Neural cell (in vitro differentiated cells): ENCODE results near the gene APOF. TPM values are rescaled to one million over a fixed set of nuclear protein-coding genes. Genes with fewer than 3 reads are reported as not detected.

Experiments
- H2AFZ ChIP-seq: fragments of 200-600, 300-800 bp; sonication (generic), shearing (Covaris generic); 2 replicates; pipeline ENCODE4 v1.6.0; 2014; ENCODE audit warnings: low read depth, mild to moderate bottlenecking, antibody characterized with exemption, low read length, moderate library complexity
- H3F3A ChIP-seq: fragments of 200-600 bp; shearing (Covaris generic); 2 replicates; pipeline ENCODE4 v1.6.1; 2016; ENCODE audit warnings: mild to moderate bottlenecking, moderate library complexity, mixed read lengths, antibody characterized with exemption, low read length; ENCODE audit not compliant: insufficient read depth, poor library complexity, severe bottlenecking
- H3K27ac ChIP-seq: fragments of 200-600, 300-800 bp; sonication (generic), shearing (Covaris generic); 2 replicates; pipeline ENCODE4 v1.5.1; 2014; ENCODE audit warnings: mild to moderate bottlenecking, low read length, moderate library complexity
- H3K27me3 ChIP-seq: fragments of 300-800, 200-600 bp; sonication (generic), shearing (Covaris generic); 2 replicates; pipeline ENCODE4 v1.6.0; 2014; ENCODE audit warnings: mild to moderate bottlenecking, low read depth, low read length, moderate library complexity; ENCODE audit not compliant: insufficient read depth
- H3K36me3 ChIP-seq: fragments of 300-800, 200-600 bp; sonication (generic), shearing (Covaris generic); 2 replicates; pipeline ENCODE4 v1.5.1; 2014; ENCODE audit warnings: mild to moderate bottlenecking, antibody characterized with exemption, low read length, moderate library complexity; ENCODE audit not compliant: insufficient read depth
- H3K4me2 ChIP-seq: fragments of 300-800, 200-600 bp; sonication (generic), shearing (Covaris generic); 2 replicates; pipeline ENCODE4 v1.6.0; 2014; ENCODE audit warnings: mild to moderate bottlenecking, low read length
- H3K4me3 ChIP-seq: fragments of 300-800, 200-600 bp; sonication (generic), shearing (Covaris generic); 2 replicates; pipeline ENCODE4 v1.5.1; 2014; ENCODE audit warnings: mild to moderate bottlenecking, low read length, moderate library complexity
- H3K79me2 ChIP-seq: fragments of 200-600 bp; shearing (Covaris generic); replicated peaks from 2 replicates; pipeline ENCODE4 v1.6.0; 2014; ENCODE audit warnings: mild to moderate bottlenecking, low read length, moderate library complexity; ENCODE audit not compliant: insufficient read depth
- H3K9ac ChIP-seq: fragments of 300-800, 200-600 bp; sonication (generic), shearing (Covaris generic); 2 replicates; pipeline ENCODE4 v1.6.1; 2016; ENCODE audit warnings: mild to moderate bottlenecking, low read length, mixed read lengths
- H3K9me2 ChIP-seq: fragments of 200-600 bp; shearing (Covaris generic); 2 replicates; pipeline ENCODE4 v1.6.1; 2016; ENCODE audit warnings: mild to moderate bottlenecking, low read length, mixed read lengths; ENCODE audit not compliant: insufficient read depth
- H3K9me3 ChIP-seq: fragments of 200-600, 300-800 bp; sonication (generic), shearing (Covaris generic); 2 replicates; pipeline ENCODE4 v1.6.1; 2016; ENCODE audit warnings: mild to moderate bottlenecking, mixed run types, low read length, moderate library complexity, mixed read lengths
- H4K20me1 ChIP-seq: fragments of 200-600 bp; shearing (Covaris generic); 2 replicates; pipeline ENCODE4 v1.6.1; 2016; ENCODE audit warnings: mild to moderate bottlenecking, mixed run types; ENCODE audit not compliant: insufficient read depth
- EP300 ChIP-seq: fragments of 450-650 bp; conservative IDR thresholded peaks from 2 replicates; pipeline ENCODE4 v1.6.1; 2014; ENCODE audit warnings: antibody characterized with exemption, mild to moderate bottlenecking, moderate library complexity; ENCODE audit not compliant: poor library complexity, severe bottlenecking
- EZH2 ChIP-seq: fragments of 200-600, 300-800 bp; shearing (Covaris generic), sonication (generic); IDR thresholded peaks from 2 replicates; pipeline ENCODE4 v1.6.1; 2014; ENCODE audit warnings: antibody characterized with exemption, low read length, borderline replicate concordance, mild to moderate bottlenecking; ENCODE audit not compliant: insufficient read depth, poor library complexity, severe bottlenecking
- MXI1 ChIP-seq: fragments of 450-650 bp; conservative IDR thresholded peaks from 2 replicates; pipeline ENCODE4 v1.6.1; 2014; ENCODE audit warnings: antibody characterized with exemption, mild to moderate bottlenecking; ENCODE audit not compliant: poor library complexity, severe bottlenecking
- POLR2AphosphoS5 ChIP-seq: IDR thresholded peaks from 2 replicates; pipeline ENCODE4 v1.6.1; 2012
- RAD21 ChIP-seq: fragments of 450-650 bp; conservative IDR thresholded peaks from 2 replicates; pipeline ENCODE4 v1.6.1; 2014; ENCODE audit warnings: antibody characterized with exemption, mild to moderate bottlenecking, moderate library complexity
- SMC3 ChIP-seq: fragments of 450-650 bp; conservative IDR thresholded peaks from 2 replicates; pipeline ENCODE4 v1.6.1; 2014; ENCODE audit warnings: antibody characterized with exemption, mild to moderate bottlenecking, moderate library complexity; ENCODE audit not compliant: poor library complexity
- TAF1 ChIP-seq: IDR thresholded peaks from 2 replicates; pipeline ENCODE4 v1.6.1; 2012; ENCODE audit warnings: low read depth
- polyA plus RNA-seq: library from polyadenylated mRNA; depleted of rRNA; stranded (reverse); fragments of >200 nt; gene quantifications from 2 replicates; pipeline ENCODE4 v1.2.3, GENCODE V29; 2014
- TF ChIP-seq, protein P1 (sequence below): IDR thresholded peaks from 2 replicates; pipeline ENCODE4 v1.6.1; 2012; ENCODE audit warnings: borderline replicate concordance
- TF ChIP-seq, protein P2 (sequence below): fragments of 450-650 bp; IDR thresholded peaks from 2 replicates; pipeline ENCODE4 v1.5.1; 2014; ENCODE audit warnings: antibody characterized with exemption, mild to moderate bottlenecking, moderate library complexity; ENCODE audit not compliant: poor library complexity, severe bottlenecking

The APOF gene
- polyA plus RNA-seq, 1 donor from 2014 or later, result not detected

DNA sequence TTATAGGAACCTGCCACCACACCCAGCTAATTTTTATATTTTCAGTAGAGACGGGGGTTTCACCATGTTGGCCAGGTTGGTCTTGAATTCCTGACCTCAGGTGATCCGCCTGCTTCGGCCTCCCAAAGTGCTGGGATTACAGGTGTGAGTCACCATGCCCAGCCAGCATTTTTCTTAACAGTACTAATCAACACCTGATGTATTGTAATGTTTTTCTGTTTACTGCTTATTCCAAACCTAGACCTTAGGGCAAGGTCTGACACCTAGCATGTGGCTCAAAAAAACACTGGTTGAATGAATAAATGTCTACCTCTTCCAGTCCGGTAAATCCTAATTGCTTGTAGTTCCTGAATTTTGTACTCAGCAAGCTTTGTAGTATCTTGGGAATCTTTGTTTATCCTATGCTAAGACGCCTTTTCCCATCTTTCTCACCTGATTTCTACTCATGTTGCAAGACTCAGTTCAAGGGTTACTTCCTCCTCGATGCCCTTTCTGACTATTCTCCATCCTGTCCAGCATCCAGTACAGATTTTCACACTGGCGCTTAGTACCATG lies 31.6 kb downstream of the APOF start:
- no peak overlapping the region for H3K9ac ChIP-seq
- no peaks in the 10 kb centered on the region for H3K9me2 ChIP-seq
- H3K9me3 ChIP-seq, result no peaks in the 10 kb centered on the region
- H3K4me3 ChIP-seq, result no peak overlapping the region
- no peaks in the 10 kb centered on the region for H3K79me2 ChIP-seq
- H3K36me3 ChIP-seq, result no peaks in the 10 kb centered on the region
- TF ChIP-seq SMC3, result no peak
- TF ChIP-seq TAF1, result no peak
- TF ChIP-seq, protein P1, sequence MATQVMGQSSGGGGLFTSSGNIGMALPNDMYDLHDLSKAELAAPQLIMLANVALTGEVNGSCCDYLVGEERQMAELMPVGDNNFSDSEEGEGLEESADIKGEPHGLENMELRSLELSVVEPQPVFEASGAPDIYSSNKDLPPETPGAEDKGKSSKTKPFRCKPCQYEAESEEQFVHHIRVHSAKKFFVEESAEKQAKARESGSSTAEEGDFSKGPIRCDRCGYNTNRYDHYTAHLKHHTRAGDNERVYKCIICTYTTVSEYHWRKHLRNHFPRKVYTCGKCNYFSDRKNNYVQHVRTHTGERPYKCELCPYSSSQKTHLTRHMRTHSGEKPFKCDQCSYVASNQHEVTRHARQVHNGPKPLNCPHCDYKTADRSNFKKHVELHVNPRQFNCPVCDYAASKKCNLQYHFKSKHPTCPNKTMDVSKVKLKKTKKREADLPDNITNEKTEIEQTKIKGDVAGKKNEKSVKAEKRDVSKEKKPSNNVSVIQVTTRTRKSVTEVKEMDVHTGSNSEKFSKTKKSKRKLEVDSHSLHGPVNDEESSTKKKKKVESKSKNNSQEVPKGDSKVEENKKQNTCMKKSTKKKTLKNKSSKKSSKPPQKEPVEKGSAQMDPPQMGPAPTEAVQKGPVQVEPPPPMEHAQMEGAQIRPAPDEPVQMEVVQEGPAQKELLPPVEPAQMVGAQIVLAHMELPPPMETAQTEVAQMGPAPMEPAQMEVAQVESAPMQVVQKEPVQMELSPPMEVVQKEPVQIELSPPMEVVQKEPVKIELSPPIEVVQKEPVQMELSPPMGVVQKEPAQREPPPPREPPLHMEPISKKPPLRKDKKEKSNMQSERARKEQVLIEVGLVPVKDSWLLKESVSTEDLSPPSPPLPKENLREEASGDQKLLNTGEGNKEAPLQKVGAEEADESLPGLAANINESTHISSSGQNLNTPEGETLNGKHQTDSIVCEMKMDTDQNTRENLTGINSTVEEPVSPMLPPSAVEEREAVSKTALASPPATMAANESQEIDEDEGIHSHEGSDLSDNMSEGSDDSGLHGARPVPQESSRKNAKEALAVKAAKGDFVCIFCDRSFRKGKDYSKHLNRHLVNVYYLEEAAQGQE, result no peak
- TF ChIP-seq EZH2, result no peak
- no peak for TF ChIP-seq POLR2AphosphoS5
- no peak for TF ChIP-seq EP300
- TF ChIP-seq MXI1, result no peak
- TF ChIP-seq RAD21, result no peak
- TF ChIP-seq, protein P2, sequence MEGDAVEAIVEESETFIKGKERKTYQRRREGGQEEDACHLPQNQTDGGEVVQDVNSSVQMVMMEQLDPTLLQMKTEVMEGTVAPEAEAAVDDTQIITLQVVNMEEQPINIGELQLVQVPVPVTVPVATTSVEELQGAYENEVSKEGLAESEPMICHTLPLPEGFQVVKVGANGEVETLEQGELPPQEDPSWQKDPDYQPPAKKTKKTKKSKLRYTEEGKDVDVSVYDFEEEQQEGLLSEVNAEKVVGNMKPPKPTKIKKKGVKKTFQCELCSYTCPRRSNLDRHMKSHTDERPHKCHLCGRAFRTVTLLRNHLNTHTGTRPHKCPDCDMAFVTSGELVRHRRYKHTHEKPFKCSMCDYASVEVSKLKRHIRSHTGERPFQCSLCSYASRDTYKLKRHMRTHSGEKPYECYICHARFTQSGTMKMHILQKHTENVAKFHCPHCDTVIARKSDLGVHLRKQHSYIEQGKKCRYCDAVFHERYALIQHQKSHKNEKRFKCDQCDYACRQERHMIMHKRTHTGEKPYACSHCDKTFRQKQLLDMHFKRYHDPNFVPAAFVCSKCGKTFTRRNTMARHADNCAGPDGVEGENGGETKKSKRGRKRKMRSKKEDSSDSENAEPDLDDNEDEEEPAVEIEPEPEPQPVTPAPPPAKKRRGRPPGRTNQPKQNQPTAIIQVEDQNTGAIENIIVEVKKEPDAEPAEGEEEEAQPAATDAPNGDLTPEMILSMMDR, result no peak
- H3K27ac ChIP-seq, result no peak overlapping the region
- peaks cover 3% of the 10 kb centered on the region for H3F3A ChIP-seq
- H4K20me1 ChIP-seq, result no peaks in the 10 kb centered on the region
- no peak overlapping the region for H2AFZ ChIP-seq
- no peak overlapping the region for H3K4me2 ChIP-seq
- no peaks in the 10 kb centered on the region for H3K27me3 ChIP-seq

DNA sequence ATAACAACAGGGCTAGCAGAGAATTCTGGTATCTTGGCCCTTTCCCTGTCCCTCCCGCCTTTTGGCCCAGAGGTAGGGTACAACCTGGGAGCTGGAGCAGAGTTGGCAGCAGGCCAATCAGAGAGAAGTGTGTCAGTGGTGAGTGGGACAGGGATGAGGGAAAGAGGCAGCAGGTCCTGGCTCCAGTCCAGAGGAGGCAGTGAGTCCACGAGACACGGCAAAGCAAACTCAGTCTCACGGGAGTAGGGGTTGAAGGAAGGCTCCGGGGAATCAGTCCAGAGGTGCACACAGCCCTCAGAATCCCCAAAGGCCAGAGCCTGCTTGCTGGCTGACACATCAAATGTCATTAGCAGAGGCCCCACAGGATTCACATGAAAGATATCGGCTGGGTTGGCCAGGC lies 36.1 kb downstream of the APOF start:
- Histone ChIP-seq H3K27me3 (no peaks in the 10 kb centered on the region), H3K79me2 (no peaks in the 10 kb centered on the region), H2AFZ (no peak overlapping the region), H3K4me2 (no peak overlapping the region), H3K9me3 (no peaks in the 10 kb centered on the region), H4K20me1 (no peaks in the 10 kb centered on the region), H3K9ac (no peak overlapping the region), H3K27ac (no peak overlapping the region), H3K4me3 (no peak overlapping the region), H3F3A (no peaks in the 10 kb centered on the region), H3K9me2 (no peaks in the 10 kb centered on the region), H3K36me3 (no peaks in the 10 kb centered on the region)
- no peak for TF ChIP-seq TAF1
- TF ChIP-seq, protein P2, result no peak
- TF ChIP-seq EP300, result no peak
- no peak for TF ChIP-seq EZH2
- no peak for TF ChIP-seq SMC3
- no peak for TF ChIP-seq RAD21
- TF ChIP-seq, protein P1, result no peak
- TF ChIP-seq MXI1, result no peak
- TF ChIP-seq POLR2AphosphoS5, result no peak
